Measurements from ENCODE around the gene PGLYRP2.
"Not testable (repeated sequence)": the region's sequence is repeated elsewhere in the genome, so short reads cannot be mapped to it uniquely, and the experiment has no call there.

PGLYRP2 gene

GRCh38 chr19:15485768-15486167 lies 6.5 kb upstream of the PGLYRP2 start:
- DNase-seq: not testable (repeated sequence)

DNA sequence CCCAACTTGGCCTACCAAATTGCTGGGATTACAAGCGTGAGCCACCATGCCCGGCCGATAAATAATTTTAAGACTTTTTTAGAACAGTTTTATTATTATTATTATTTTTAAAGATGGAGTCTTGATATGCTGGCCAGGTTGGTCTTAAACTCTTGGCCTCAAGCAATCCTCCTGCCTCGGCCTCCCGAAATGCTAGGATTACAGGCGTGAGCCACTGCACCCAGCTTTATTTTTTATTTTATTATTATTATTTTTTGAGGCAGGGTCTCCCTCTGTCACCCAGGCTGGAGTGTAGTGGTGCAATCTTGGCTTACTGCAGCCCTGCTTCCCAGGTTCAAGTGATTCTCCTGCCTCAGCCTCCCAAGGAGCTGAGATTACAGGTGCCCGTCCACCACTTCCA lies 1.7 kb upstream of the PGLYRP2 start:
- not testable (repeated sequence) for DNase-seq

GRCh38 chr19:15476325-15476724 lies 3.0 kb downstream of the PGLYRP2 start:
- no peak for DNase-seq

DNA sequence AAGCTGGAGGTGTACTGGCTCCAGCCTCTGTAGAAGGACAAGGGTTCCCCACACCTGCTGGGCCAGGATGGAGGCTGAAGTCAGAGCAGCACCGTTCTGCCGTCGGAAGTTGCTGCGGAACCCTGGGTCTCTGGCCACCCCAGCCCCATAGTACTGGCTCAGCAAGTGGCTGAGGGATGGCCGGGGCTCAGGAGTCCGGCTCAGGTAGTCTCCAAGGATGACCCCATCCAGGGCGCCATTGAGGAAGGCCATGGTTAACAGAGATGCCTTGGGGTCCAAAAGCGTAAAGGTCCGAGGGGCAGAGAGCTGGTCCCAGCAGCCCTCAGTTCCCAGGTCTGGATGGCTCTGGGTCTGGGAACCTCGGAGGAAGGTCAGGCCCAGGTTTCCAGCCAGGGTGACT lies 3.7 kb downstream of the PGLYRP2 start:
- DNase-seq: no peak

GRCh38 chr19:15475169-15475568 lies 4.1 kb downstream of the PGLYRP2 start:
- no peak for DNase-seq

DNA sequence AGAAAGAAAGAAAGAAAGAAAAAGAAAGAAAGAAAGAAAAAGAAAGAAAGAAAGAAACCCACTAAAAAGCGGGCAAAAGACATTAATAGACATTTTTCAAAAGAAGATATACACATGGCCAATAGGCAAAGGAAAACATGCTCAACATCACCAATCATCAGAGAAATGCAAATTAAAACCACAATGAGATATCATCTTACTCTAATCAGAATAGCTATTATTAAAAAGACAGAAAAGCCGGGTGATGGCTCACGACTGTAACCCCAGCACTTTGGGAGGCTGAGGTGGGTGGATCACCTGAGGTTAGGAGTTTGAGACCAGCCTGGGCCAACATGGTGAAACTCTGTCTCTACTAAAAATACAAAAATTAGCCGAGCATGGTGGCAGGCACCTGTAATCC lies 5.5 kb downstream of the PGLYRP2 start:
- not testable (repeated sequence) for DNase-seq

- DNase-seq: no peak
Observed at GRCh38 chr19:15471639-15472101, 7.6 kb downstream of the PGLYRP2 start.

GRCh38 chr19:15469513-15470297 lies 9.6 kb downstream of the PGLYRP2 start:
- DNase-seq: no peak

DNA sequence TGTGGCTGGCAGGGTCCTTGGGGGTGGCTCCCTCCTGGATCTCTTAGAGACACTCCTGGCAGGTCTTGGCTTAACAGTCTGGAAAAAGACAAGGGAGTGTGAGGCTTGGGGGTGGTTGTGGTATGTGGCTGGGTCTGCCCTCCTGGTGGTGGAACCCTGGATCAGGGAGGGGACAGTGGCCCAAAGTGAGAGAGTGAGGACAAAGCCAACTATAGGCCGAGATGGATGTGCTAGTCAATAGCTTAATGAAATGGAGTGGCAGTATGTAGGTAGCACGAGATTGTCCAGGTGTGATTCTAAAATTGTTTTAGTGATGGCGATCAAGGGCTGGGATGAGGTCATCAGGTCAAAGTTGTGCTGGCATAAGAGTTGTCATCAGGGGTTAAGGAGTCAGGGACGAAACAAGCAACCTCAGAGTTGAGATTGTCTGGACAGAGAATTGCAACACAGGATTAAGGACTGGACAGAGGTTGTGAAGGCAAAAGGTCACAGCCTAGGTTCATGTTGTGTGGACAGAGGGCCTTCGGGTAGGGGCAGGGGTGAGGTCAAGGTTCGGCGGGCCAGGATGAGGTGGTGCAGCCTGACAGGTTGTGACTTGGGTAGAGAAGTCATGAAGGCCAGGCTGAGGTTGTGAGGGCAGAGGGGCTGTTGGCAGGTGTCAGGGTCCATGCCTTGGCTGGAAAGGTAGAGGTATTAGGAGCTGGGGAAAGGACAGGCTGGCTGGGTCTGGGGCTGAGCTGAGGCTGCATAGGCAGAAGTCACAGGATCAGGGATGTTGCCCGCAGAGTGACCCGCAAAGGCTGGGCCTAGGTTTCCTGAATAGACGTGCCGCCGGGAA lies 10.4 kb downstream of the PGLYRP2 start:
- no peak for DNase-seq

DNA sequence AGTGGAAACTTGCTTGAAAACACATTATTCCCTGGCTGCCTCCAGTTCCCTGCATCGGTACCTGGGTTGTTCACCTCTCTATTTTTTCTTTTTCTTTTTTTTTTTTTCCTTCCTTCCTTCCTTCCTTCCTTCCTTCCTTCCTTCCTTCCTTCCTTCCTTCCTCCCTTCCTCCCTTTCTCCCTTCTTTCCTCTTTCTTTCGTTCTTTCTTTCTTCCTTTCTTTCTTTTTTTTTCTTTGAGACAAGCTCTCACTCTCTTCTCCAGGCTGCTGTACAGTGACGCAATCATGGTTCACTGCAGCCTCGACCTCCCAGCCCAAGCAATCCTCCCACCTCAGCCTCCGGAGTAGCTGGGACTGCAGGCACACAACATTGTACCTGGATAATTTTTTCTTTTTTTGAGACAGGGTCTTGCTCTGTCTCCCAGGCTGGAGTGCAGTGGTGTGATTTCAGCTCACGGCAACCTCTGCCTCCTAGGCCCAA lies 11.5 kb downstream of the PGLYRP2 start:
- DNase-seq: no peak

GRCh38 chr19:15466851-15467733 lies 12.2 kb downstream of the PGLYRP2 start:
- no peak for DNase-seq

DNA sequence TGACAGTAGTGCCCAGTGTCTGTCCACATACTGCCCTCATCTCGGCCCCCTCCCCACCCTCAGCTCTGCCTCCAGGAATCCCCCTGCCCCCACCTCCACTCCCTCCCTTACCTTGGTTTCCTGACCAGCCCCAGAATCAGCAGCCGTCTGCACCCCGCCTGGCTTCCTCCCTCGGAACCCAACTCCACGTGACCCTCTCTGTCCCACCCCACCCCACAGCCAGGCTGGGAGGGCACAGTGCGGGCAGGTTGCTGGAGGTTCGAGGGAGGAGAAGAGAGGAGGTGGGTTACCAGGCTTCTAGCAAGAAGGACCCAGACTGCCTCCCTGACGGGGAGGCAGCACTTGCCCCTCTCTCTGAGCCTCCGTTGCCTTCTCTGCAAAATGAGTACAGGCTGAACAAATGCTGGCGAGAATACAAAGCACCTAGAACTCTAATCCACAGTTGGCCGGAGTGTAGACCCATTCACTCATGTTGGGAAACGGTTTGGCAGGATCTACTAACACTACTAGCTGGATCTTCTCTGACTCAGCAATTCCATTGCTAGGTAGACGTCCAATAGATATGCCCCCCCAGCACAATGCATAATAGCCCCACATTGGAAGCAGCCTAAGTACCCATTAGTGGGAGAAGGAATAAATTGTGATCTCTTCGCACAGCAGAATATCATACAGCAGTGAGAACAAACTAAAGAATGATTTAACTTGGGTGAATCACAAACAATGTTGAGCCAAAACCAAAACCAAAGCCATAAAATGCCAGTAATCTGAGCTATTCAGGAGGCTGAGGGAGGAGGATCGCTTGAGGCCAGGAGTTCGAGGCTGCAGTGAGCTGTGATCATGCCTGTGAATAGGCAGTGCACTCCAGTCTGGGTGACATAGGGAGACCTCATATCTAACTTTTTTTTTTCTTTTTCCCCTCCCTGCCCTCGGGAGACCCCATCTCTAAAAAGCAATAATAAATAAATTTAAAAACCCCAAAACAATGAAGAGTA lies 14.6 kb downstream of the PGLYRP2 start, which contains the start of gene RASAL3:
TSS of gene RASAL3 (minus strand) at position 151 of the 992 bp plus-strand sequence. CDS start 186 bp downstream, outside the sequence.
- DNase-seq: peak in 2 of 4 experiments; percentile 26 to 27

DNA sequence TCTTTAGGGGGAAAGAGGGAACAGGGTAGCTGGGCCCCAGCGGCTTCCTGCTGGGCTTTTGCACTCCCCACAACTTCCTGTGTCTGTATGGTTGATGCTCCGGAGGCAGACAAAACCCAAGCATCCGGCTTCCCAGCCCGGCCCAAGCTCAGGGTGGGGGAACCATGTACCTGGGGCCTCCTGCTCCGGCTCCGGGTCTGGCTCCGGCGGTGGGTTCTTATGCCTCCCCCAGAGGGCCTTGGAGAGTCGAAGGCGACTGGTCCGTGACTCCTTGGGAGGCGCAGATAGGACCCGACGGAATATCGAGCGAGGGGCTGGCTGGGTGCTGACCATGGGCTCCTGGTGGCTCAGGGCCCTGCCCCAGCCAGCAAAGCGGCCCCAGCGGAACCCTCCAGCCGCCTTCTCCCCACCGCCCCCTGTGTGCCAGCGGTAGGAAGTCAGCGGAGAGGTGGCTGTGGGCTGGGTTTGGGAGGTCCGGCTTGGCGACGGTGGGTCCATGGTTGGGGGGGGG lies 15.4 kb downstream of the PGLYRP2 start:
- DNase-seq: peak in 3 of 4 experiments; percentile 45 to 75 (median 59)

GRCh38 chr19:15461694-15462093 lies 17.6 kb downstream of the PGLYRP2 start:
- no peak for DNase-seq

DNA sequence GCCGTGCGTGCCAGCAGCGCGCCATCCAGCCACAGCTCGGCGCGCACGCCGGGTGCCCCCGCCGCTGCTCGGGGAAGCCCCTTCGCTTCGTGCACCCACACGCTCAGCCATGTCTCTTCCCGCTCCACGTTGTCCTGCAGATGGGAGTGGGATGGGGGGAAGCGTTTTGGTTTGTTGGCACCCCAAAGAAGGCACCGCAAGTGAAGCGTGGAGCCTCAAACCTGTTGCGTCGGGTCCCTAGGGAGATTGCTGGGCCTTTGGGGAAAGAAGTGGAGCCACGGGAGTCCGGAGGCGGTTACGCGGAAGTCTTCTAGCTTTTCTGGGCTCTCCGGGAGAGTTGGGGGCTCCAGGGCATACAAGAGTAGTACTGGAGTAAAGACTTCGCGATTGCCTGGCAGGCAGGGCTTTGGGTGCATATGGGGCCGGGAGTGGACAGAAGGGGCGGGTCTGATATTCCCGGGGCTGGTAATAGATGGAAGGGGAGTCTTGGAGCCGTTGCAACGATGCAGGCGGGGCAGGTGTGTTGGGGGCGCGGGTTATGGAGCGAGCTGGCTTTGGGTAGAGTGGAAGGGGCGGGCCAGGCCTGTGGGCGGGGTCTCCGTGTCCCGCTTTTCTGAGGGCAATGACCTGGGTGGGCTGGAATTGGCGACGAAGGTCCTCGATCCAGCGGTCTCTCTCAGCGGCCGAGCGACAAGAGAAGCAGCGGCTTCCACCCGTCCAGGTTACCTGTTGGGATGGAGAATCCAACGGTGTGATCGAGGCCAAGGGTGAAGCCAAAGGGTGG lies 21.4 kb downstream of the PGLYRP2 start:
- DNase-seq: no peak

- DNase-seq: no peak
Observed at GRCh38 chr19:15456871-15457700, 22.2 kb downstream of the PGLYRP2 start.

- DNase-seq: no peak
Observed at GRCh38 chr19:15456441-15456840, 22.9 kb downstream of the PGLYRP2 start.

DNA sequence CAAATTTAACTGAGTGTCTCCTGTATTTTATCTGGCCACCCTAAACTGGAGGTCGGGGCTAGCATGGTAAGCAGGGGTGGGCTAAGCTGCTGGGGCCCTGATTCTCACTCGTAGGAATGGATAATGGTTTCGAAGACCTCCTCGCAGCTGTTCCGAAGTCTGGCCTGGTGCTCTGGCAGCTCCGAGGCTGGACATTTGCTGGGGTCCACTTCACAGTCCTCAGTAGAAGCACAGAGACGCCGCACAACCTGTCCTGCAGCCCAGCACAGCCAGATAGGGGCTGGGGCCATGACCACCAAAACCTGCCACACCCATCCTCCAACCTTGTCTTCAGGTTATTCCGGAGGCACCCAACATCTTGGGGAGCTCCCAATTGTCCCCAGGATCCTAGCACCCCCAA lies 23.3 kb downstream of the PGLYRP2 start:
- no peak for DNase-seq

All from activated CD4-positive, CD25-positive, alpha-beta regulatory T cell (primary cell).